GM18909 (cell line): ENCODE results near the gene ANKMY1.

Experiments
- ATAC-seq: cut with Tn5 transposase; IDR thresholded peaks from one replicate; pipeline ENCODE4 v1.9.1; 2021; ENCODE audit warnings: mild to moderate bottlenecking; ENCODE audit not compliant: unreplicated experiment, poor library complexity

ANKMY1 gene

GRCh38 chr2:240481720-240482119 lies 76.1 kb downstream of the ANKMY1 start:
- no peak for ATAC-seq

DNA sequence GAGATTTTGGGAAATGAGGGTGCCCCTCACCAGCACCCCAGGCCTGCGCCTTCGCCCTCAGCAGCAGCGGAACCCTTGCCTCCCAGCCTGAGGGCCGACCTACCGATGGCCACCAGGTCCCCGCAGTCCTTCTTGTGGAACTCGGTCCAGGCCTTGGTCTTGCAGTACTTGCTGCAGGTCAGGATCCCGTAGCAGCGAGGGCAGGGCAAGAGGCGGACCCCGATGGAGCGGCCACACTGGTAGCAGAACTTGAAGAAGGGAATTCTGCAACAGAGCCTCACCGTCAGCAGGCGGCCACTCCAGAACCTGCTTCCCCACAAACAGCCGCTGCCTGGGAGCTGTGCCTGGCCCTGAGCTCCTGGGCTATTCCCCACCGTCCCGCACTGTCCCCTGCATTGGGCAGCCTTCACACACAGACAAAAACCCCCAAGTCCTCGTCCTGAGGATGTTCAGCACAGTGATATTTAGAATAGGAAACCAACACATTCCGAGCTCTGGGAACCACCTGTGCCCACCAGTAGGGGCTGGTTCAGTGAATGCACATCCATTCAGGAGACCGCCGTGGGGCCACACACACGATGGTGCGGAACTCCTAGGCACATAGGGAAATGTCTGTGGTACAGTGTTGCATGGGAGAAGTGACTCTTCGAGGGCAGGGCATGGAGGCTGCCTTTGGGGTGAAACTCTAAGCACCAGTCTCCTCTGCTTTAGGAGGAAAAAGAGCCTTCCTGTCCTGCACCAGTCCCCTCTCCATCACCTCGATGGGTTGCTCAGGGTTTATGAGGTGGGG lies 76.8 kb downstream of the ANKMY1 start:
- no peak for ATAC-seq

- no peak for ATAC-seq
Observed at GRCh38 chr2:240479111-240479501, 78.7 kb downstream of the ANKMY1 start.

DNA sequence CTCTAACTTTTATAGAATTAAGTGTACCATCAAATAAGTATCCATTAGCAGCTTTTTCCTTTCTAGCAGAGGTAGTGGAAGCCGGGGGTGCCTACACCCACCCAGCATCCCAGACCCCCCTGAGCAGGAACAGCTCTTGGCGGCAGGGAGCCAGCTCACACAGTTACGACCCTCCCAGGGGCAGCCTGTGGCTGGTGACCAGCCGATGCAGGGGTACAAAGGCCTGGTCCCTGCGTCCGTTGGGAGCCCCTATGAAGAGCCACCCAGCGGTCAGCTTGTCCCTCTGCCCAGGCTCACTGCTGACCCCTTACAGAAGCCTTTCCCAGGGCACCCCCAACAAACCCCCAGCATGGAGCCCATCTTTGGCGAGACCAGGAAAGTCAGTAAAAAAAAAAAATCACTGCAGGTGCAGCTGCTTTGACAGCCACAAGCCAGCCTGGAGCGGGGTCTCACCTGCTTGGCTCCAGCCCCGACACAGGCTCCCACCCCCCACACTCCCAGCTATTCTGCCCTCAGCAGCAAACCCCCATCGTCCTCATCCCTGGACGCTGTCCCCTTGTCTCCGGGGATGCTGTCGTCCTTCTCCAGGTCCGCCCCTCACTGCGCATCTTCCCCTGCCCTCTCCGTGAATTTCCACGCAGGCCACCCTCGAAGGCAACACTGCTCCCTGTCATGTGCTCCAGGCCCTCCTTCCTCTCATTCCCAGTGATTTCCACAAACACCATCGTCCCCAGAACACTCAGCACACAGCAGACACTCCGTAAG lies 79.3 kb downstream of the ANKMY1 start:
- no peak for ATAC-seq

DNA sequence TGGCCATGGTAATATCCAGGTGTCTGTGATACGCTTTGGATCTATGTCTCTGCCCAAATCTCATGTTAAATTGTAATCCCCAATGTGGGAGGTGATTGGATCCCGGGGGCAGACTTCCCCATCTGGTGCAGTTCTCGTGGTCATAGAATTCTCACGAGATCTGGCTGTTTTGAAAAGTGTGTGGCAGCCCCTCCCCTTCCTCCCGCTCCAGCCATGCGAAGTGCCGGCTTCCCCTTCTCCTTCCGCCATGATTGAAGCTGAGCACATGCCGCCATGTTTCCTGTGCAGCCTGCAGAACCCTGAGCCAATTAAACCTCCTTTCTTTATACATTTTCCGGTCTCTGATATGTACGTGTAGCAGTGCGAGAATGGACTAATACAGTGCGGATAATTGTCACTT lies 79.9 kb downstream of the ANKMY1 start:
- no peak for ATAC-seq

GRCh38 chr2:240473211-240473610 lies 84.6 kb downstream of the ANKMY1 start:
- ATAC-seq = no peak

DNA sequence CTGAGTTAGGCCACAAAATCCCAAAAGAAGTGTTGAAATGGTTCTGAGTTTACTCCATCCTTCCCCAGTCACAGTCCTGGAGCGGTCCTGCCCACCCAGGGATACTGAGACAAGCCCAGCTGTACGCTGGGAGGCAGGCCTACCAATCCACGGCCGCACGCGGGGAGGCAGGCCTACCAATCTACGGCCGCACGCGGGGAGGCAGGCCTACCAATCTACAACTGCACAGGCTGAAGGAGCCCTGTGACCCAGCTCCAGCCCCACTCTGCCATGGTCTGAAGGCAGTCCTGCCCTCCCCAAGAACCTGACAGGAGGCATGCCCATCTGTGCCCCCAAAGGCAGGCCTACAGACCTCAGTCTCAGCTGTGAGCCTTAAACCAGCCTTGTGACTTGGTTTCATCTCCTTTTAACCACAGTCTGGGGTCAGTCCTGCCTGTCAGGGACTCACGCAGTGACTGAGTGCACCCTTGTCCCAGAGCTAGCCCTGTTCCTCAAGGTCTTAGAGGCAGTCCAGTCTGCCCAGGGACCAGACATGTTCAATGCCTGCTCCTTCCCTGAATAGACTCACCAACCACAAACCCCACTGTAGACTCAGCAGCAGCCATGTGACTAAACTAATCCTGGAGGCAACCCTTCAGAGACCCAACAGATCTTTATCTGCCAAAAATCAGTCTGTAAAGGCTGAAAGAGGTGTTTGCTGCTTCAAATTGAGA lies 85.6 kb downstream of the ANKMY1 start:
- ATAC-seq = no peak

DNA sequence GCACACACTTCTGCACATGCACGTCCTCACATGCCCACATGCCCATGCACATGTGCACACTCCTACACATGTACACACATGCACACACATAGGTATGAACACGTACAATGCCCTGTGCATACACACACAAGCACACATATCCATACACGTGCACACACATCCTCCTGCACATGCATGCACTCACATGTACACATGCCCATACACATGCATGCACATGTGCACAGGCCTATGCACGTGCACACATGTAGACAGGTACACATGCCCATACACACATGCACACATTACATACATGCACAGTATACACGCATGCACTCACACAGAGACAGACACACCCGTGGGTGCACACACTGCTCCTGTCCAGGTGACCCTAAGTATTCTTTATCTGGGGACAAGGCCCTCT lies 88.0 kb downstream of the ANKMY1 start:
- ATAC-seq = no peak

DNA sequence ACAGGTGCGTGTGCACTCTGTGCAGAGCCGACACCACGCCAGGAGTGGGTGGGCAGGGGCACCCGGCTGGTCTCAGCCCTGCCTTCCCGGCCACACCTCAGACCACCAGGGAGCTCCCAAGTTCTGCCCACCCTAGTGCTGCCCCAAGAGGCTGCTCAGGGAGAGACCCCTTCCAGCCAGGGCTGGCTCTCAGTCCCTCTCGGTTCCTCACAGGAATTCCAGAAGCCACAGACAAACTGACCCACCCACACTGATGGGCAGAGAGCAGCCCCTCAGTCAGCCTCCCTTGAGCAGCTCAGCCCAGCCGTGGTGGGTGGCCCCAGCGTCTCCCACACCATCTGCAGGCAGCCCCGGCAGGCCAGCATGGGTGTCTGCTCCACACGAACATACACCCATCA lies 88.5 kb downstream of the ANKMY1 start:
- ATAC-seq = no peak

GRCh38 chr2:240468303-240469238 lies 89.2 kb downstream of the ANKMY1 start:
- no peak for ATAC-seq

DNA sequence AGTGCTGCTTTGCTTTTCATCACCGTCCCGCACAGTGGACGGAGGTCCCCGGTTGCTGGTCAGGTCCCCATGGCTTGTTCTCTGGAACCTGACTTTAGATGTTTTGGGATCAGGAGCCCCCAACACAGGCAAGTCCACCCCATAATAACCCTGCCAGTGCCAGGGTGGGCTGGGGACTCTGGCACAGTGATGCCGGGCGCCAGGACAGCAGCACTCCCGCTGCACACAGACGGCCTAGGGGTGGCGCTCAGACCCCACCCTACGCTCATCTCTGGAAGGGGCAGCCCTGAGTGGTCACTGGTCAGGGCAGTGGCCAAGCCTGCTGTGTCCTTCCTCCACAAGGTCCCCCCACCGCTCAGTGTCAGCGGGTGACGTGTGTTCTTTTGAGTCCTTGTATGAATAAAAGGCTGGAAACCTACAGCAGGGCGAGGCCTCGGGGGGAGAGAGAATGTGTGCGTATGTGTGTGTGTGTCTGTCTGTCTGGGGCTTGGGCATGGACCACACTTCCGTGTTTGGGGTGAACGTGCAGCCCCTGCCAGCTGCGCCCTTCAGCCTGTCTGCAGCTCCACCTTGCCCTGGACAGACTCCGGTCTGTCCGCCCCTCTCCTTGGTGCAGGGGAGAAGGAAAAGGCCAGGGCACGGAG lies 90.0 kb downstream of the ANKMY1 start:
- ATAC-seq = no peak

GRCh38 chr2:240467149-240467642 lies 90.6 kb downstream of the ANKMY1 start:
- ATAC-seq = no peak

- ATAC-seq = no peak
Observed at GRCh38 chr2:240466579-240467148, 91.1 kb downstream of the ANKMY1 start.

DNA sequence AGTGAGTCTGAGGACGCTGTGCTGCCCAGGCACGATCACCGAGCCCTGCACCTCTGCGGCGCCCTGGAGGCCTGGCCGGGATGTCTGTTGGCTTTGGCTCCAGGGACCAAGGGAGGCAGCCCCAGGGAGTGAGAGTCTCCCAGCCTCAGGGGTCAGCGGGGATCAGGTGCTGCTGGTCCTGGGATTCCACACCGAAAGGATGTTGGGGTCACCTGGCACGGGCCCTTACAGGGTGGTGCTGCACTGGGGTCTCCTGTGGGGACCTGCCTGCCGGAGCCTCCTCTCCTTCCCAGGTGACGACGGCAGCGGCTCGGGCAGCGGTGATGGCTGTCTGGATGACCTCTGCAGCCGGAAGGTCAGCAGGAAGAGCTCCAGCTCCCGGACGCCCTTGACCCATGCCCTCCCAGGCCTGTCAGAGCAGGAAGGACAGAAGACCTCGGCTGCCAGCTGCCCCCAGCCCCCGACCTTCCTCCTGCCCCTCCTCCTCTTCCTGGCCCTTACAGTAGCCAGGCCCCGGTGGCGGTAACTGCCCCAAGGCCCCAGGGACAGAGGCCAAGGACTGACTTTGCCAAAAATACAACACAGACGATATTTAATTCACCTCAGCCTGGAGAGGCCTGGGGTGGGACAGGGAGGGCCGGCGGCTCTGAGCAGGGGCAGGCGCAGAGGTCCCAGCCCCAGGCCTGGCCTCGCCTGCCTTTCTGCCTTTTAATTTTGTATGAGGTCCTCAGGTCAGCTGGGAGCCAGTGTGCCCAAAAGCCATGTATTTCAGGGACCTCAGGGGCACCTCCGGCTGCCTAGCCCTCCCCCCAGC lies 91.8 kb downstream of the ANKMY1 start:
- no peak for ATAC-seq

DNA sequence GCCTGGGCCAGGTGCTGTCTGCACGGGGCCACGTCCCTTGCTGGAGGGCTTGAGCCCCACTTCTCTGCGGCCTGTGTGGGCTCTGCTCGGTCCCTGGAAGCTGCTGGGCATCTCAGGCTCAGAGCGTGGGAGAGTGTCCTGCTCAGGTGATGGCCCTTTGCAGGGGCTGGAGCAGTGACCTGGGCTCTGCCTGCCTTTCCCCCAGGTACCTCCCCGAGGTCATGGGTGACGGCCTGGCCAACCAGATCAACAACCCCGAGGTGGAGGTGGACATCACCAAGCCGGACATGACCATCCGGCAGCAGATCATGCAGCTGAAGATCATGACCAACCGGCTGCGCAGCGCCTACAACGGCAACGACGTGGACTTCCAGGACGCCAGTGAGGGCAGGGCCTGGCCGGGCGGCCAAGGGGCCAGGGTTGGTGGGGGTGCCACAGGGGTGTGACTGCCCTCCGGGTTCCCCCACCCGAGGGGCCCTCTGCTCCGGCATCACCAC lies 92.5 kb downstream of the ANKMY1 start:
- ATAC-seq = no peak

- no peak for ATAC-seq
Observed at GRCh38 chr2:240464514-240465241, 93.1 kb downstream of the ANKMY1 start.

DNA sequence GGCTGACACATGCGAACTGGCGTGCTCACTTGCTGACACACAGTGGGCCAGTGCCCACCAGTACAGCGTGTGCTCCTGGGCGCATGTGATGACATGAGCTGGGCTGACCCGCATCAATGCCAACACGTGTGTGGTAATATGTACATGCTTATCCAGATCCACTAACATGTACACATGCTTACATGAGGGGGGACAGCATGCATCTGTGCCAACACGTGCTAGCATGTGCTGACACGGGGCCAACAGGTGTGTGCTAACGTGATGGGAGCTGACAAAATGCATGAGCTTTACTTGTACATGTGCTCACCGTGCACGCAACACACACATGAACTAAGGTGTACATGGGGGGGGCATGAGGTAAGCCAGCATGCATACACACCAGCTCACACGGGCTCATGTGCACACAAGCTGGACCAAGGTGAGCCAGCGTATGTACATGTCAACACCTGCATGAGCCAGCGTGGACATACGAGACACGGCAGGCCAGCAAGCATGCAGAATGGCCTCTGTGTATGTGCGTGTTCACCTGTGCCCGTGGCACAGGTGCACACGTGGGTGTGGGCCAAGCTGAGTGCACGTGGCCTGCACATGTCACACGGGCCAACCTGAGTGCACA lies 93.8 kb downstream of the ANKMY1 start:
- no peak for ATAC-seq
